Activated CD4-positive, alpha-beta T cell treated with anti-CD3 and anti-CD28 coated beads, Interleukin-2, amount 50 U/mL, for 16 hours (primary cell): ENCODE data around the gene ITGB6.
"Not testable (repeated sequence)": the region's sequence is repeated elsewhere in the genome, so short reads cannot be mapped to it uniquely, and the experiment has no call there.

Experiments used
- DNase-seq: peaks from one replicate; pipeline ENCODE4 v3.0.0-alpha.2; 2020

ITGB6 gene

DNA sequence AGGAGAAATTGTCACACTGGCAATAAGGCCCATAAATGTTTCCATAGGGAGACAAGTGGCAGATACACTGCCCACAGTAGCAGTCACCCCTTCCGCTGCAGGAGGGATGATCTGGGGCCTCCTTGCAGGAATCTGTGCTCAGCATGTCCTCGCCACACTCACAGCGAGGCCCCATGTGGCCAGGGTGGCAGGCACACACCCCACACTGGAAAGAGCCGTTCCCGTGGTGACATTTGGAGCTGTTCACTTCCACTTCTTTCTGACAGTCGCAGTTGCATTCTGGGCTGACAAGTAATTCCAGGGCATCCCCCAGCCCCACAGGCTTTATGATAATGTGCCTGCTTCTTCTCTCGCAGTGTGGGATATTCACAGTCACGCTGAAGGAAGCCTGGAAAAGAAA lies 62.6 kb downstream of the ITGB6 start:
- DNase-seq, result no peak

DNA sequence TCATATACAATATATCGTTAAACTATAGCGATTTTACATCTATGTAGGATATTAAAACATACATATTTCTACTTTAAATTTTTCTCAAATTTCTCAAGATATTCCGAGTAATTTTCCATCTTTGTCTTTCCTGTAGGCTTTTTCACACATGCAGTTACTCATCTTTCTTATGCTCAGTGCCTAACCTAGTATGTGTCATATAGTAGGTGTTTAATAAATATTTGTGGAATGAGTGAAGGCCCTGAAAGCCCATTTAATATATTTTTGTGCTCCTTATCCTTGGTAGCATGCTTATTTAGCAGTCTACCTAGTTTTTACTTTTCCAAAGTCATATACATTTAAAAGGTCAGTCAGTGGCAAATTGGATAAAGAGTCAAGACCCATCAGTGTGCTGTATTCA lies 67.3 kb downstream of the ITGB6 start:
- no peak for DNase-seq

- DNase-seq, result no peak
These were observed 73.3 kb downstream of the ITGB6 start for GRCh38 chr2:160126756-160127155.

DNA sequence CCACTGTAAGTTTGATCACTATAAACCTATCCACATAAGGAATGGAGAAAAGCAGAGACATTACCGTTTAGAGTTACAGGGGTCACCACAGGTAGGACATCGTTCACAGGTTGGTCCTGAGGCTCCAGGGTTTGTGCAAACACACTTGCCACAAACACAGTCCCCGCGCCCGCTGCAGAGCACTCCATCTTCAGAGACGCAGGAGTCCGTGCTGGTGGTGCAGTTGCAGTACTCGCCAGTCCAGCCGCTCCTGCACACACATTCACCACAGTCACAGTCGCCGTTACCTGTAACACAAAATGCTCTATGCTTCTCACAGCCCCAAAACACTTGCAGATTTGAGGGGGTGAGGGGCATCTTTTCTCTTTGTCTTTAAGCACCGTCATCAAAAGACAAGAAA lies 73.8 kb downstream of the ITGB6 start:
- DNase-seq, result no peak

DNA sequence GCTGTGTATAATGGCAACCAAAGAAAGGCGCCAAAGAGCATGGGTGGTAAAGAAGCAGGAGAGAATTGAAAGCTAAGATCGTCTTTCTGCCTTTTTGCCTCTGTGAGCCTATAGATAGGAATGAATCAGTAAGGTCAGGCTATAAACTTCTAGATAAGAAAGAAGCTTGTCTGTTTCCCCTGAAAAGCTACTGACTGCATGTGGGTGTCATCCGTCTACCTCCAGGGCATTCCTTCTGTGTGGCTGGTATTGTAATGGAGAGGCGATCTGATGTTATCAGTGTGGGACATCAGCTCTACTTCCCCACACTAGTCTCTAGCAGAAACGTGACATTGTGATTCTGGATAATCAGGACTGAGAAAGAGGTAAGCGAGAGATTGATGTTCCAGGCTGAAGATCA lies 74.2 kb downstream of the ITGB6 start:
- no peak for DNase-seq

DNA sequence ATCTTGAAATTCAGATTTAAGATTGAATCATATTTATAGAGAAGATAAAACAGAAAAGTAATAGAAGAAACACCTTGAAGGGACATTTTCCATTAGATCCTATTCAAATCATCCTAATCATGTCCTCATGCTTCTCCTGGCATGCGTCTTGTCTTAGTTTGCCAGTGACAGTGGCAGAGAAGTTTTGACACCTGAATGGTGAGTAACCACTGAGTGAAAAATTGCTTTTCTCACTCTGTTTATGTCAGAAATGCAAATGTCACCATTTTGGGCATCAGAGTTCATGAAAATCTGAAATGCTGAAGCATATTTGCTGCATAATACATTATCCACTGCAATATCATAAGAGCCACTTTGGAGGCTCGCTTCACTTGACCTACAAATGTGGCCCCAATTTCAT lies 74.7 kb downstream of the ITGB6 start:
- DNase-seq, result no peak

DNA sequence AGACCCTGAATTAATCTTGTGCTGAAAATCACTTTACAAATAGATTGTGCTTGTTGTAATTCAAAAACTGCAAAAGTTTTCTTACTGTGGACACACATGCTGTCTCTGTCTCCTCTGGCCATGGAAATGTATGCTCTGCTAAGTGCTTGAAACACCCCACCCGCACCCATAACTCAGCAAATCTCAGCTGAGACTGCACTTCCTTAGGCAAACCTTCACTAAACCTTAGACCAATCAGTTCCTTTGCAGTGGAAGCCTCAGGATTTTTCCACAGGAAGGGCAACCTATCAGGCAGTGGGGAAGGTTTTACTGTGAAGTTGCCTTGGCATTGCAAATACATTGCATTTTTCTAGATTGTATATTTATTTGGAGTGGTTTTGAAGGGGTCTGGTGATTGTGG lies 75.5 kb downstream of the ITGB6 start:
- no peak for DNase-seq

- DNase-seq, result not testable (repeated sequence)
These were observed 85.4 kb downstream of the ITGB6 start for GRCh38 chr2:160114721-160115120.

DNA sequence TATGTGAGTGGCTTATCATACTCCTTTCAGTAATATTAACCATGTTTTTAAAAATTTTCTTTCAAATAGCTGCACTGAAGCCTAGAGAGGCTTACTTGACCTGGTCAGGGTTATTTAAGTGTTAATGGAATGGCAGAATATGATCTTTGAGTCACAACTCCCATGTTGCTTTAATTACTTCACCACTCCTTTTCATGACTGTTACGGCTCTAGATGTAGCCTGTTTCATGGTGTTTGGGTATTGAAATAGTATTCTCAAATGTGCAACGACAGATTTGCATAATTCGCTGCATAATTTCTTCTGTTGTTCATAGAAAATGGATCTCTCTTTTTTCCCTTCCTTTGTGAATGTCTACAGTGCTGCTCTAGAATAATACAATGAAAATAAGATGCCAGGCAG lies 86.1 kb downstream of the ITGB6 start:
- DNase-seq, result no peak

DNA sequence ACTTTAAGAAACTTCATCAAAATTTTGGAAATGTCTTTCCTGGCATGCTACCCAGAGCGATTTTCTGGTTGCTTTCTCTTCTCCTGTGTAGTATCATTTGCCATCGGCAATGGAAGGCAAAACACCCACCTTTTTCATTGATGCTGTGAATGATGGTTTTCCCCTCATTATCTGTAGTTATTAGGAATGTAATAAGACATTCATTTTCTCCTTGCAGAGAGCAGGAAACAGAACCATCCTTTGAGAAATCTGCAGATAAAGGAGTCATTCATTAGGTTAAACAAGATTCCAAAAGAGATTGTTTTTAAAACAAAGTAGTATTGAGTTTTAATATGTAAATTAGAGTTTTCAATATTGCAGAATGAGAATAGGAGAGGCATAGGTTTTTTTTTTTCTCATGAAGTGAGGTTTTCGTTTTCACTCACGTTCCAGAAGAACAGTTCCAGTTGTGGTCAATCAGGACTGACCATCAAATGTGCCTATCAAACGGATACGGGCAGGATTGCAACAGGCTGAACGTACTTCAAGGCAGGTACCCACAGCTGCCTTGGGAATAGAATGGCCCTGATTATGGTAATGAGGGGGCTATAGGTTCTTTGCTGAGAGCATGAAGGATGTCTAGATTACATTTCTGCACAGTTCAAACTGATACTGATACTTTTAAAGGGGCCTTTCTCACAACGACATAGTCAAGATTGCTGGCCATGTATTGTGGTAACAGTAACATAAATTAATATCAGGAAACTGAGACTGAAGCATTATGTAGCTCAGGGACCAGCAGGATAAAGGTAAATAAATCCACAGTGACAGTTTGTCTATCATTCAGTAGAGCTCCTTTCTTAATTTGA lies 87.9 kb downstream of the ITGB6 start:
- no peak for DNase-seq

DNA sequence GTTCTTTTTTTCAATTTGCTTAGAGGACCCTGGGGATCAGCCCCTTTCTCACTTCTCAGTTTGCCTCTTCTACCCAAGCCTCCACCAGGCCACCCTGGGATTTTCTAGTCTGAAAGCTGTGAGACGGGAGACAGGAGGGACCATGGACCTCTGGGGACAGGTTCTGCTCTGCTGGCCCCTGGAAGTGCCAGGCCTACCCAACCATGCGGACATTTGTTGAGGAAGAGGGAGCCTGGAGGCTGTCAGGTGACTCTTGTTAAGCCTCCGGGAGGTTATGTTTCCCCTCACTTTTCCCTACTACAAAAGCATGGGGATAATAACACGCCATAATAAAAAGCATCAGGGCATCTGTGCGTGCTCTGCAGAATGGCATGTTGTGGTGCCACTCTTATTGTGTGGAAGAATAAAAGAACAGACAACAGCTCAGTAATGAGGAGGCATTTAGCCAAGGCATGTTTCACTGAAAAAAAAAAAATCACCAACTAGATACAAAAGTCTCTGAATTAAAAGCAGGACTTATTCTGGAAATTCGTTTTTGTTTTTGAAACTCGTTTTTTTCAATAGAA lies 89.3 kb downstream of the ITGB6 start:
- DNase-seq, result no peak

DNA sequence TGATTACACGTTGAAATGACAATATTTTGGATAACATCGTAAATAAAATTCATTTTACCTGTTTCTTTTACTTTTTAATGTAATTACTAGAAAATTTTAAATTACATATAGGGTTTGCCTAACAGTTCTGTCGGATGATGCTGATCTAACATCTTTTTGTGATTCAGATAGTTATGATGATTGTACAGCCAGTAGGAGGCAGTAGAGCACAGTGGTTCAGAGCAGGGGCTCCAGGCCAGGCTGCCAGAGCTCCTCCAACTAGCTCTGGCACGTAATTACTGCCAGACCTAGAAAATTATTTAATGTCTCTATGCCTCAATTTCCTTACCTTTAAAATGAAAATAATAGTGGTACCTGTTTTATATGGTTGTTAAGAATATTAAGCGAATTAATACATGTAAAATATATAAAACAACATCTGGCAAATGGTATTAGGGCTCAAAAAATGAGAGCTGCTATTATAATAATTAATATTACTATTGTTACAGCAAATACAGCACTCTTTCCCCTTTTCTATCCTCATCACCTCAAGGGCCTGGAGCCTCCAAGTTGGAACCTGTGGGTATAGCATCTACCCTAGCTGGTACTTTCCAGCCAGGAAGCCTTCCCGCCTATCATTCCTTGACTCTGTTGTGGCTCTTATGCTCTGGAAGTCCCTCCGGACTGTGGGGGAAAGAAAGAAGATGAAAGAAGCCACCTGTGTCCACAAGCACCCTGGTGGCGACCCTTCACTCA lies 90.0 kb downstream of the ITGB6 start:
- DNase-seq, result peak; percentile 75

DNA sequence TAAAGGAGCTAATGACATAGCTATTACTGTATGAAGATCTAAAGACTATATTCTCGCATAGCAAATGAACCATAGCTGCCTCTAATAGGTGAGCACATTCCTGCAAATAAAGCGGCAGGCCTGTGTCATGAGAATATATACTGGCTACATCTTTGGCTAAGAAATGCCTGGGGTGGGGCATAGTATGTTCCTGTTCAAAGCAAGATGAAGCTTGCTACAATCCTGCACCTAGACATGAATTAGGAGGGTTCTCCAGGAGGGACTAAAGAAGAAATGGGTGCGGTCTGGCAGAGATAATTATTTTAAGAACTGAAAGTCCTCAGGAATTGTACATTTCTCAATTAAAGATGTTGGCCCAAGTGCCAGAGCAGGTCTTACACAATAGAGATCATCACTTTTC lies 90.8 kb downstream of the ITGB6 start:
- DNase-seq, result no peak

DNA sequence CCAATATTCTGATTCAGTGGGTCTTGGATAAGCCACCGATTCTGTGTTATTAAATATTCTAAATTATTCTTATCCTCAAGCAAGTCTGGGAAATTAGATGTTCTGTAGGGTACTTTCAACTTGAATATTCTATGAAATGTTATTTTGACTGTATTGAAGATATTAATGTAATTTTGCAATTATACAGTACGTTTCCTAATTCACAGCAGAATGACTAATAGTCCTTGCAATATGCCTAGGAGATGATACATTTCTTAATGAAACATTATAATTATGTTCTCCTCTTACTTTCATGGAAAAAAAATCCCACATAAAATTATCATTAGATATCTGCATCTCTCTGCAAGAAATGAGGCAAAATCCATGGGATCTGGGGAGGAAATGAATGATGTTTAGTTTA lies 91.4 kb downstream of the ITGB6 start:
- DNase-seq, result no peak

- no peak for DNase-seq
These were observed 94.7 kb downstream of the ITGB6 start for GRCh38 chr2:160105366-160105765.

DNA sequence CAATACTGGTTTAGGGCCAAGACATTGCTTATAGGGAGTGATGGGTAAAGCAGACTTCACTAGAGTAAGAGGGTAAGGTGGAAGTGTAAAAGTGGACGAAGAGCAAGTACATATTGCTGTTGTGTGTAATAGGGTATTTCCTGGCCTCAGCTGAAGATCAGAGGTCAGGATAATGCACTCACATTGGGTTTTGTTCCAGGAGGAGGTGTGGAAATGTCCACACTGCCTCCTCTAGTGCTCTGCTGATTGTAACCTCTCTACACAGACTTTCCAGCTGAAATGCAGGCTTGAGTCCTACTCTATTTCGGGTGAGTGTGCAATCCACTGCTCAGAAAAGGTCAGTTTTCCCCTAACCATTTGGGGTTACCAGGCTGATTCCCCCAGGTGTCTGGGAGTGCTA lies 96.0 kb downstream of the ITGB6 start:
- DNase-seq, result no peak

- DNase-seq, result no peak
These were observed 102.7 kb downstream of the ITGB6 start for GRCh38 chr2:160097326-160097725.

GRCh38 chr2:160096409-160096808 lies 103.7 kb downstream of the ITGB6 start:
- peak; percentile 48 for DNase-seq

- DNase-seq, result no peak
These were observed 107.6 kb downstream of the ITGB6 start for GRCh38 chr2:160092445-160092844.

DNA sequence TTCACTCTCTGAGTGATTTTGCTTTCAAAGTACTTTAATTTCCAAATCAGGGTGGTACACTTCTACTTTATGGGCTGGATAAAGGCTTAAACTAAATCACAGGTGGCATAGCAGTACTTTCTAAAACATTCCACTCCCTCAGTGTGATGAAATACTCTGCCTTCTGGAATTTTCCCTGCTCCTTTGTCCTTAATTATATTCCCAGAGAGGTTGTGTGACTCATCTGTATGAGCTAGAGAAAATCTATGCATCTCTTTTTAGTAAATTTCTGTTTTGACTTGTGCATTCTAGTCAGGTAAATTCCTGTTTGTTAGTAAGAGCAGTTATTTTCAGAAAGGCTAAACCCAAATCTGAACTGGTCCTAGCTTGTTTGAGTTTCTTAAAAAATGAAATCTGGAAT lies 108.7 kb downstream of the ITGB6 start:
- DNase-seq, result no peak

GRCh38 chr2:160087854-160088745 lies 112.0 kb downstream of the ITGB6 start:
- DNase-seq, result peak; percentile 24

DNA sequence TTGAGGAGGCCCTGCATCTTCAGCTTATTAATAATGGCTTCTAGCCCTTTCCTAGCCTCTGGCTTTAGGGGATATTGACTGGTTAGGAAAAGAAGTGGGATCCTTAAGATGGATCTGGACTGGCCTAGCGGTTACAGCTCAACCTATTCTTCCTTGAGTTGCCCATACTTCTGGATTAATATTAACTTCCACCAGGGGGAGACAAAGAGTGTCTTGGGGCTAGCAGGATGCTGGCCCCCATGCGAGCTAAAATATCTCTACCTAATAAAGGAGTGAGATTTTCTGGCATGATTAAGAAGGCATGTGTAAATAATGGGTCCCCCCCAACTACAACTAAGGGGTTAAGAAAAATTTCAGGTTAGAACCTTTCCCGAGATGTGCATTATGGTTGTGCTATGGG lies 114.4 kb downstream of the ITGB6 start:
- DNase-seq, result no peak
